Measurements from ENCODE around the gene OSCAR.
"Not testable (repeated sequence)": the region's sequence is repeated elsewhere in the genome, so short reads cannot be mapped to it uniquely, and the experiment has no call there.

The OSCAR gene

DNA sequence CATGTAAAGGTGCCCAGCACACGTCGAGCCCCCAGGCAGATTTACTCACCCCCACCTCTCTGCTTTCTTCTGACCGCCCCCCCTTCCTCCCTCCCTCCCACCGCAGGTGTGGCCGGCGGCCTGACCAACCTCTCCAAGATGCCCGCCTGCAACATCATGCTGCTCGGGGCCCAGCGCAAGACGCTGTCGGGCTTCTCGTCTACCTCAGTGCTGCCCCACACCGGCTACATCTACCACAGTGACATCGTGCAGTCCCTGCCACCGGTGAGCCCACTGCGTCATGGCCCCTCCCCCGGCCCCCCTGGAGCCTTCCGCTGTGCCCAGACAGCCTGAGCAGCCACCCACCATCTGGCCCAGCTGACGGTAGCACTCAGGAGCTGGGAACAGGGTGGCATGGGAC, 23.8 kb upstream of the OSCAR start:
- DNase-seq = no peak

GRCh38 chr19:54123682-54124081, 23.1 kb upstream of the OSCAR start:
- no peak for DNase-seq

DNA sequence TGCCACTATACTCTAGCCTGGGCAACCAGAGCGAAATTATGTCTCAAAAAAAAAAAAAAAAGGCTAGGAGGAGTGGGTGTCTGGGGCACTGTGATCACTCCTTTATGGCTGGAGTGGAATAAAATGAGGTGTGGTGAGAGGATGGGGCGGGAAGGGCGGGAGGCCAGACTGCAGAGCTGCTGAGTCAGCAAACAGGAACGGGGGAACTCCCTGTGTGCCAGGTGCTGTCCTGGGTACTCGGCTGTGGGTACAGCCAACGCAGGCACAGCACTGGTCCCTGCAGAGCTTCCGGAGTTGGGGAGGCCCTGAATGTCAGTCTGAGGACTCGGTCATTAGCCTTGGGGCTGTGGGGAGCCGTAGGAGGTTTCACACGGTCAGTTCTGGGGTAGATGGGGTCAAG, 20.7 kb upstream of the OSCAR start:
- DNase-seq = no peak

DNA sequence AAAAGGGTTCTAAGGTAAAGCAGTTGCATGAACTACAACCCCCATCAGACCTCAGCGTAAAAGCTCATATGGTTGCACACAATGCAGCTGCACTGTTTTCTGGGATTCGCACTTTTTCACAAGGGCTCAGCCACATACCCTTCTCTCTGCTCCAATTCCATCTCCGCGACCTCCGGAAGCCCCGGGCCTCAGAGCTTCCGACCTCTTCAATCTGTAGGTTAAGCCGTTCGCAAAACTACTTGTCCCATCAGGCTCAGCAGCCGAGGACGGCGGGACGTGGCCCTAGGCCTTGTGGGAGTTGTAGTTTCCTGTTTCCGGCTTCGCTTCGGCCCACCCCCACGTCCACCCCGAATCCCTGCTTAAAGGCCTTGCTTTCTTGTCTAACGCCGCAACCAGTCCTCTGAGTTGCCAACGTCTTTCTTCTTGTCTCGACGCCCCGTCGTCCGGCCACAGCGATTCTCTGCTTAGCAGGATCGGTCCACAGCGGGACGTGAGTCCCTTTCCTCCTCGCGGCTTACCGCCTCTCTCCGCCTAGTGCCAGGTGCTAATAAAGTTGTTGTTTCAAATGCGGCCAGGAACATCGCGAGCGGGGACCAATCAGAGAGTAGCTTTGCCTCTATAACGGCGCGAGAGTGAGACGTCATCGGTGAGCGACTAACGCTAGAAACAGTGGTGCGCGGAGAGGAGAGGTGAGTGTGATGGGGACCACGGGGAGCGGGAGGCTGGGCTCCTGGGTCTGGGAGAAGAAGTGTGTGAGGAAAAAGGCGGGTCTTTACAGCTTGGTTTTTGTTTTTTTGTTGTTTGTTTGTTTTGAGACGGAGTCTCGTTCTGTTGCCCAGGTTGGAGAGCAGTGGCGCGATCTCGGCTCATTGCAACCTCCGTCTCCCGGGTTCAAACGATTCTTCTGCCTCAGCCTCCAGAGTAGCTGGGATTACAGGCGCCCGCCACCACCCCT, 14.8 kb upstream of the OSCAR start, which contains the start of the genes PRPF31 and TFPT:
Gene PRPF31, plus strand, starts transcription at position 646 of the 955 bp plus-strand sequence. CDS start 2,525 bp downstream, outside the sequence.
Gene TFPT, minus strand, starts transcription at position 549 of the 955 bp plus-strand sequence. Its CDS starts 388 bp downstream, at position 161.
- peak; percentile 99 for DNase-seq

GRCh38 chr19:54114340-54115108, 13.9 kb upstream of the OSCAR start:
- DNase-seq = peak; percentile 70

- DNase-seq = no peak
Measured at GRCh38 chr19:54109651-54110050, 9.0 kb upstream of the OSCAR start.

DNA sequence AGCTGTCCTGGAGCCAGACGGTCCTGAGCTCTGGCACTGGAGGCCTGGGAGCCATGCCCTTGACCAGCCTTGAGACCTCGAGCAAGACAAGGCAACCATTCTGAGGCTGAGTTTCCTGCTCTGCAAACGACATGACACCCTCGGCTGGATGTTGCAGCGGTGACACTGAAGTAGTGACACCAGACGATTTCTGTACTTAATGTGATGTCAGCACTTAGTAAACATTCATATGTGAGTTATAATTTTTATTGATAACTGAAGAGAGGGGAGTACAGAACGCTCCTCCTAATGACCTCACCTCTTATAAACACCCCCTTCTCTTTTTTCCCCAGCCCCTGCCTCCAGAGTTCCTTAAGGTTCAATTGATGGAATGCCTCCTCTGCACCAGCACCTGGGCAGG, 7.9 kb upstream of the OSCAR start:
- DNase-seq = no peak

DNA sequence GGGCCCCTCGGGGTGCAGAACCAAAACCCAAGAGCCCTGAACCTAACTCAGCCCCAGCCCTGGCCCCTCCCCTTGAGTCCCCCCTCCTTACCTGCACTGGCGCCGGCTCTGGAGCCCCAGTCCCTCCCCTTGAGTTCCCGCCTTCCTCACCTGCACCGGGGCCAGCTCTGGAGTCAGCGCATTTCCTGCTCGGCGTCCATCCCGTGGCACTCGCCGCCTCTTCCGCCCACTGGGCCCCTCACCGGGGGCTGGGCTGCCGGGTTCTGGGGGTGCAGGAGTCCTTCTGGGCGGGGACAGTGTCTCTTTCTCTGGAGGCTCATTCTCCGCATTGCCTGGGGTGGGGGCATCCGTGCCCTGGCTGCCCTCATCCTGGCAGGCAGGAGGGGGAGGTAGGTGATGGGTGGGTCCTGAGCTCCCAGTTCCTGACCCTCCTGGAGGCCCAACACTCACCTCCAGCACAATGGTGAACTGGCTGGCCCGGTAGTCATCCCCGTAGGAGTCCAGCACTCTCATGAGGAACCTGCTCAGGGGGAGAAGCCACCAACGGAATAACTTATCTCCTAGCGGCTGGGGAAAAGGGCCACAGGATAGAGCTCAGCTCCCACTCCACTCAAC, 7.4 kb upstream of the OSCAR start:
- DNase-seq = no peak

DNA sequence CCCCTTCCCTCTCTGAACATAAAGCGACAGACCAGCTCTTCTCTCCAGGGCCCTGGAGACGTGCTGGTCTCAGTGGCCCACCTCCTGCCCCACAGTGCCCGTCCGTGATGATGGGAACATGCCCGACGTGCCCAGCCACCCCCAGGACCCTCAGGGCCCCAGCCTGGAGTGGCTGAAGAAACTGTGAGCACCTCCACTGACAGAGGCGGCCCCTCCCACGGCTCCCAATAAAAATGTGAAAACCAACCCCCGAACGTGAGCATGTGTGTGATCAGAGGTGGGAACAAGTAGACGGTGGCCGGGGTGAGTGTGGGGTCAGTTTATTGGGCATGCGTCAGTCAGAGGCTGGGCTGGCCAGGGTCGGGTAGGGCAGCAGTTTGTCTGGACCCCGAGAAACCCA, 6.1 kb upstream of the OSCAR start:
- no peak for DNase-seq

DNA sequence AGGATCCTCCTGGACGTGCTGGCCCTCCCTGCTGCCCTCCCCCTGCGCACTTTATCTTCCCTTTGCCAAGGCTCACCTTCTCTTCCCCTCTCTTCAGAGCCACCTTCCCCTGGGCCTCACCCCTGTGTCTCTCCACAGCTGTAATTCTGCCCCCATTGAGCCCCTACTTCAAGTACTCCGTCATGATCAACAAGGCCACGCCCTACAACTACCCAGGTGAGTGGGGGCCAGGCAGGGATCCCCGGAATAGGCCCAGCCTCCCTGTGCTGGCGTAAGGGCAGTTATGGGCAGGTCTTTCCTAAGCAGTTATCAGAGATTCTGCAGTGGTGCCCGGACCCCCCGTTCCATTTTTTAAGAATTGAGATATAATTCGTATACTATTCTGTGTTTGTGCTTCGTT, 5.2 kb upstream of the OSCAR start:
- no peak for DNase-seq

- DNase-seq = no peak
Measured at GRCh38 chr19:54104998-54105715, 4.6 kb upstream of the OSCAR start.

DNA sequence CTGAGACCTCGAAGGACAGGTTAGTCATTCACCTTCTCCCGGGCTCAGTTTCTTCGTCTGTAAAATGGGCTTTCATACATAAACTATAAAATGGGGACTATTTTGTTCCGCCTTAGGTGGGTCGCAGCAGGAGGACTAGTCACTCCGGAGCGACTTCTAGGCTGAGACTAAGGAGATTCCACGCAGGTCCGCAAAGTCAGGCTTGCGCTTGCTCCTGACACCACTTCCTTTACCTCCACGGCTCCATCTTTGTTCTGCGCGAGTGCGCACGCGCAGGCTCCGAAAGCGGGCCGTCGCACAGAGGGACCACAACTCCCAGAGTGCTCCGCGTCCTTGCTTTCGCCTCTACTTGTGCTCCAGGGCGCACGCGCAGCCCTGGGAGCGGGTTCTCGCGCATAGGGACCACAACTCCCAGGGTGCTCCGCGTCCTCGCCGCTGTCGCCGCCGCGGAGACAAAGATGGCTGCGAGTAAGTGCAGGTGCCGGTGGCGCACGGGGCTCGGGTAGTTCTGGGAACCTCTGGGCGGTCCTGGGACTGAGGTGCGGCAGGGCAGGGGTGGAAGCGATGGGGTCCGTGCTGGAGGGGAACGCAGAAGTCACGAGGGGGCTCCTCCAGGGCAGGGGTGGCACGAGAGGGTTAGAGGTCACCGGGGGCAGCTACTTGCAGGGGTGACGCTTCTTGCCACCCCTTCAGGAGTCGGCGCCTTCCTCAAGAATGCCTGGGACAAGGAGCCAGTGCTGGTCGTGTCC, 2.0 kb upstream of the OSCAR start, which contains the start of gene NDUFA3:
Gene NDUFA3, plus strand, starts transcription at position 435 of the 749 bp plus-strand sequence. Its CDS starts 24 bp downstream, at position 459.
- peak; percentile 99 for DNase-seq

- not testable (repeated sequence) for DNase-seq
Measured at GRCh38 chr19:54099903-54100255, 724 bp downstream of the OSCAR start.

DNA sequence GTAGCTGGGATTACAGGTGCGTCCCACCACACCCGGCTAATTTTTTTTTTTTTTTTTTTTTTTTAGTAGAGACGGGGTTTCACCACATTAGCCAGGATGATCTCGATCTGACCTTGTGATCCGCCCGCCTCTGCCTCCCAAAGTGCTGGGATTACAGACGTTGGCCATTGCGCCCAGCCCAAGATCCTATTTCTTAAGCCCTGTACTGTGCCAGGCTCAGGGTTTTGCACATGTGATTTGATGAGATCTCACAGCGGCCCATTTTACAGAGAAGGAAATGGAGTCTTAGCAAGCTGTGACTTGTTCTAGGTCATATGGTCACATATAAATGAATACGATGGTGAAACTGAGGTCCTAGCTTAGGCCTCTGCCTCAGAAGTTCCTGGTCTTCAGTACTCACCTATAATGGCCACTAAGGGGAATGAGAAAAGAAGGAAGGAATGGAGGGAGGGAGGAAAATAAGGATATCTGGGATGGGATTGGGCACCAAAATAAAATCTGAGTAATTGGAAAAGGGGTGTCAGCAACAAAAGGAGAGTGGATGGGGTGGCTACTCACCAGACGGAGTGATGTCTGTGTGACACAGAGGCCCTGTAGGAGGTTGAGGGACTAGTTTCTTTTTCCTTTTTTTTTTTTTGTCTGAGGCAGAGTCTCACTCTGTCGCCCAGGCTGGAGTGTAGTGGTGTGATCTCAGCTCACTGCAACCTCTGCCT, 1.3 kb downstream of the OSCAR start:
- DNase-seq = peak; percentile 72

DNA sequence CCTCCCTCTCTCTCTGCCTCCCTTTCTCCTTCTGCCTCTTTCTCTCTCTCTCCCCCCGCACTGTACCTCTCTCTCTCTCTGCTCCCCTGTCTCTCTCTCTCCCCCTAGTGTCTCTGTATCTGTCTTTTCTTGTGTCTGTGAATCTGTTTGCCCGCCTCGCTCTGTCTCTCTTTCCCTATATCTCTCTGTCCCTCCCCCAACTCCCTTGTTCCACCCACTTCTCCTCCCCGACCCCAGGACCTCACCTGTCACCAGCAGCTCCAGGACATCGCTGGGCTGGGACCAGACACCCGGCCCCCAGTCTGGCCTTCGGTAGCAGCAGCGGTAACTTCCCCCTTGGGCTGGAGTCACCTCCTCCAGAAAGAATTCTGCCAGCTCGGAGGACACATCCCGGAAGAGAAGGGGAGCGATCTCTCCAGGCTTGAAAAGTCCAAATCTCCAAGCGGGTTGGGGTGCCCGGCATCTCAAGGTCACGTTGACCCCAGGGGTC, 3.9 kb downstream of the OSCAR start:
- DNase-seq = peak; percentile 34

DNA sequence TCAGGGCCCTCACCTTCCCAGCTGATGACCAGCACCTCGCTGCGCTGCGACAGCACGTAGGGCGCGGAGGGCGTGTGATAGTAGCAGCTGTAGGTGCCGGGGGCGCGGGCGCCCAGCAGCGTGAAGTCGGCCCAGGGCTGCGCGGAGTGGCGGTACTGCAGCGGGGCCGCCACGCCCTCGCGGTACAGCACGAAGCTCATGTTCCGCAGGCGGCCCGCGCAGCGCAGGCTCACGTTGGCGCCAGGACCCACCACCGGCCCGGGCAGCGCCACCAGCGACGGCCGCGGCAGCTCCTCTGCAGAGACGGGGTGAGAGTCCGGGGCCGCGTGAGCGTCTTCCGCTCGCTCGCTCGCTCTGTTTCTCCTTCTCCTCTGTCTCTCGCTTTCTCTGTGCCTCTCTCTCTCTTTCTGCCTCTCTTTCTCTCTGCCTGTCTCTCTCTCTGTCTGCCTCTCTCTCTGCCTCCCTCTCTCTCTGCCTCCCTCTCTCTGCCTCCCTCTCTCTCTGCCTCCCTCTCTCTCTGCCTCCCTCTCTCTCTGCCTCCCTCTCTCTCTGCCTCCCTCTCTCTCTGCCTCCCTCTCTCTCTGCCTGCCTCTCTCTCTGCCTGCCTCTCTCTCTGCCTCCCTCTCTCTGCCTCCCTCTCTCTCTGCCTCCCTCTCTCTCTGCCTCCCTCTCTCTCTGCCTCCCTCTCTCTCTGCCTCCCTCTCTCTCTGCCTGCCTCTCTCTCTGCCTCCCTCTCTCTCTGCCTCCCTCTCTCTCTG, 4.6 kb downstream of the OSCAR start:
- DNase-seq = peak; percentile 52

- no peak for DNase-seq
Measured at GRCh38 chr19:54095136-54095858, 5.3 kb downstream of the OSCAR start.

- DNase-seq = no peak
Measured at GRCh38 chr19:54094426-54095000, 6.1 kb downstream of the OSCAR start.

DNA sequence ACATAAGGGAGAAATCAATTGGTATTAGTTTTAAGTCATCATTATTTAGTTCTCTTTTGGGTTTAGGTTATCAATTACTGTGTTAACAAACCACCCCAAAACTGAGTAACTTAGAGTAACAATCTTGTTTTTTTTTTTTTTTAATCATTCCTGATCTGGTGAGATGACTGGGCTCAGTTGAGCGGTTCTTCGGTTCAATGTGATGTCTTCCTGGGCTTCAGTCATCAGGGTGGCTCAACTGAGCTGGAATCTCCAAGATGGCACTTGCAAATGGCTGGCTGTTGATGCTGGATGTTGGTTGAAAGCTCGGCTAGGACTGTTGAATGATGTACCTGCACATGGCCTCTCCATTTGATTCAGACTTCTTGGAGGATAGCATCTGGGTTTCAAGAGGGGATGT, 16.2 kb downstream of the OSCAR start:
- DNase-seq = no peak

All from suppressor macrophage treated with lipopolysaccharide for 4 hours (primary cell).